HEK293 (cell line): ENCODE measurements around the gene CIAO1.

Source experiments
- BCL11A ChIP-seq: fragments of 450-650 bp; formaldehyde crosslinking; IDR thresholded peaks from 2 replicates; pipeline ENCODE4 v1.5.1; 2016; ENCODE audit warnings: low read depth, missing biosample characterization, missing genetic modification characterization
- ZNF274 ChIP-seq, 2 experiments: fragments of 200-500 bp in 1 of 2; fragments of 450-650 bp in 1 of 2; sonication (Bioruptor generic) in 1 of 2; formaldehyde crosslinking in 1 of 2; IDR thresholded peaks; 2 replicates each; pipeline versions ENCODE4 v1.5.1 to v1.6.1; 2014 to 2016; ENCODE audit warnings: borderline replicate concordance in 1 of 2, inconsistent platforms in 1 of 2, low read length in 1 of 2, missing biosample characterization in 1 of 2, missing genetic modification characterization in 1 of 2
- ZNF610 ChIP-seq: fragments of 450-650 bp; formaldehyde crosslinking; IDR thresholded peaks from 2 replicates; pipeline ENCODE4 v1.5.1; 2016; ENCODE audit warnings: missing biosample characterization, missing genetic modification characterization, borderline replicate concordance

DNA sequence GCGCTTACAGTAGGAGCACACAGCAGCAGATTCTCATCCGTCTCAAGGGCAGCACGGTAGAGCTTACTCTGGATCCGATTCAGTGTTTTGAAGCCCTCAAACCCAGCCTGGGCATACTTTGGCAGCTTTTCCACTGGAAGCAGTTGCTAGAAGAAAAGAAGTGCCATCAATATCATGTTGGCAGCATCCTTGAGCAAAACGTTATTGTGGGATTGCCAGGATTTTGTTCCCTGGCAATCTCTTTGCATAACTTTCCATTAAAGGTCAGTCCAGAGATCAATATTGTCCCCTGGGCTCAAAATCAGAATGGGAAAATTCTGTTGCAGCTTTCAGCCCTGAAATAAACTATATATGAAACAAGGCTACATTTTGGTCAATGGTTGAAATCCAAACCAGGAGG is 30.9 kb downstream of the CIAO1 start:
- TF ChIP-seq ZNF610 (tag by site-specific recombination): no peak
- no peak for TF ChIP-seq BCL11A (tag by site-specific recombination)
- no peak for TF ChIP-seq ZNF274 (IDR thresholded peaks at IDR 0.05; ENCODE audit: low read length)
- no peak for TF ChIP-seq ZNF274 (tag by site-specific recombination; IDR thresholded peaks at IDR 0.05; ENCODE audit: borderline replicate concordance)
